ENCODE results near the gene POLR2F.
A peak's percentile ranks its signal among the peaks of the same experiment; 100 is the strongest.

The POLR2F gene

DNA sequence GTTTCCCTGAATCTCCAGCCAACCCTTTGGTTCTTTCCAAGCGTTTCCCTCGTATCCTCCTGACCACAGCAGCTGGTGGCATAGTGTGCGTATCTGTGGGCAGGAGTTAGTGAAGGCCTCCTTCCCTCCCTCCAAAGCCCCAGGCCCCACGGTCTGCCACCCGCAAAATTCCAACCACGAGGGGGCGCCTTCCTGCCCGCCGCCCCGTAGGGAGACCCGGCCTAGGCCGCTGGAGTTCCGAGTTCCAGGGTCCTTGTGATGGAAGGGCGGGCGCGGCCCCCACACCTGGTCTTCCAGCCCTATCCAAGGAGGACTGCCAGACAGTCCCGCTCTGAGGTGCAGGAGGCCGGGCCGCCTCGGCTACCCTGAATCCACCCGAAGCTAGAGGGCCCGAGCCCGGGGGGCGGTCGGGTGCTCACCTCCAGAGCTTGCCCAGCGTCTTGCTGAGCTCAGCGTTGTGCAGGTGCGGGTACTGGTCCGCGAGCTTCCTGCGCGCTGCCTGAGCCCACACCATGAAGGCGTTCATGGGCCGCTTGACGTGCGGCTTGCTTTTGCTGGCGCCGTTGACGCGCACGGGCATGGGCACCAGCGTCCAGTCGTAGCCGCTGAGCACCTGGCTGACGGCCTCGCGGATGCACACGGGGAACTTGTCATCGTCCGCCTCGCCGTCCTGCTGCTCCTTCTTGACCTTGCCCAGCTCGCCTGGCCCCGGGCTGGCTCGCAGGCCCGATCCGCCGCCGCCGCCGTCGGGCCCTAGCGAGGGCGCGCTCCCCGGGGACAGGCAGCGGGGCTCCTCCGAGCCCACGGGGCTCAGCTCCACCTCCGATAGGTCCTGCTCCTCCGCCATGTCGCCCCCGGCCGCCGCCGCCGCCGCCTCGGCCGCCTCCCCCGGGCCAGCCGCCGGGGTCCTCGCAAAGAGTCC is 29.7 kb downstream of the POLR2F start:
- no peak for DNase-seq

GRCh38 chr22:37983860-37984791 is 30.6 kb downstream of the POLR2F start, which contains the start of gene SOX10:
Gene SOX10 (minus strand): TSS chr22:37984555. CDS start chr22:37983784, 771 bp downstream.
- peak; percentile 3 for DNase-seq

- DNase-seq = no peak
Measured at GRCh38 chr22:37985050-37985585, 31.6 kb downstream of the POLR2F start.

- no peak for DNase-seq
Measured at GRCh38 chr22:37985751-37986281, 32.3 kb downstream of the POLR2F start.

DNA sequence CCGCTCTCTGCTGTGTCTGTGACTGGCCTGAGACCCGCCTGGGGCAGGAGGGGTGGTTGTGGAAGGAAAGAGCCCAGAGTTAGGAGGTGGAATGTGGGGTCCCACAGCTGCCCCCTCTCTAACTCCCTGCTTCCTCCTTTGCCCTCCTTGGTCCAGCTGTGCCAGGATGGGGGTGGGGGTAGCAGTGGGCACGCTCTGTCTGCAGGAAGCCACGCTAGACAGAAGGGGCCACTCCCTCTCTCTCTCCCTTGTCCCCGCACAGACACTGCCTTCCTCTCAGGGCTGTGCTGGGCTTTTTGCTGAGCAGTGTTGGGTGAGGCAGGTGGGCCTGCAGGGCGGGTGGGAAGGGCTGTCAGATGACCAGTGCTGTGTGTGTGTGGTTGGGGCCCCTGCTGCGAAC is 32.9 kb downstream of the POLR2F start:
- DNase-seq = no peak

GRCh38 chr22:37989146-37990045 is 35.9 kb downstream of the POLR2F start:
- DNase-seq = no peak

DNA sequence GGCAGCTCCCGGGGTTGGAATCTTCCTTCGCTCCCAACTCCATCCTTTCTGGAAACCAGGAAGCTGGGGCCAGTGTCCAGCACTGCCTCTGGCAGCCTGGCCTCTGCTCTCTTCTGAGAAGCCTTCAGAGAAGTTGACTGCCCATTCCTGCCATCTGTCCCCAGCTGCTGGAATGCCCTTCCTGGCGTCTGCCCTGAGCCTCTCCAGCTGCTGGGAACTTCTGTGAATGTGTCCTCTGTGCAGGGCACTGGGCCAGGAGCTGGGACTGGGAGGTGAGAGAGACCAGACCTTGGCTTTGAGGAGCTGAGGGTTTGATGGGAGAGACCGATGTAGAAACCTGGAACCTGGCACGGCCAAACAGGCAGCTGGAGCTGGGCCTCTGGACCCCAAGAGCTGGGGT is 36.8 kb downstream of the POLR2F start:
- no peak for DNase-seq

- no peak for DNase-seq
Measured at GRCh38 chr22:37990862-37991261, 37.4 kb downstream of the POLR2F start.

GRCh38 chr22:37991731-37992442 is 38.4 kb downstream of the POLR2F start:
- no peak for DNase-seq

DNA sequence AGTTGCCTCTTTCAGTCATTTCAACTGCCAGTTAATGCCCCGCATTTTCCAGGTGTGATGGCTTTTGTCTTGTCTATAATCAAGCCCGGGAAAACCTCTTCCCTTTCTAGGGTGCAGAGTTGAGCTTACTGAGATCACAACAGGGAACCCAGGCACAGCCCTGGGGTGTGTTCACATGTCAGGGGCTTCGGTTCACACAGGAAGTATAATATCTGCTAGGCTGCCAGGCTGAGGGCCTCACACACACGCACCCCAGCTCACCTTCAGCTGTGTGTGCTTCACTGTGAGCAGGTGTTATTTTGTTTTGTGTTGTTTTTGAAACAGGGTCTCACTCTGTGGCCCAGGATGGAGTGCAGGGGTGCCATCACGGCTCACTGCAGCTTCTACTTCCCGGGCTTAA is 40.5 kb downstream of the POLR2F start:
- DNase-seq = no peak

- no peak for DNase-seq
Measured at GRCh38 chr22:37994982-37995381, 41.5 kb downstream of the POLR2F start.

DNA sequence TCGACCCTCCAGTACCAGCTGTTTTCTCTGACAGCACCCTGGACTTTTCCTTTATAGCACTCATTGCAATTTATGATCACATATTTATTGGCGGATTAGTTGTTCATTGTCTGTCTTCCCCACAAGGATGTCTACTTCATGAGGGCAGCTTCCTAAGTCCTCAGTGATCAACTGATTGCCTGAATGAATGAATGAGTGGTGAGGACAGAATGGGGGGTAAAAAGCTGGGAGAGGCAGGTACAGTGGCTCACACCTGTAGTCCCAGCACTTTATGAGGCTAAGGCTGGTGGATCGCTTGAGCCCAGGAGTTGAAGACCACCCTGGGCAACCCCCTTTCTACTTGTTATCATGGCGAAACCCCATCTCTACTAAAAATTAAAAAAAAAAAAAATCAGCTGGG is 42.0 kb downstream of the POLR2F start:
- DNase-seq = no peak

- DNase-seq = peak; percentile 8
Measured at GRCh38 chr22:37996079-37996478, 42.6 kb downstream of the POLR2F start.

GRCh38 chr22:37996515-37997246 is 43.2 kb downstream of the POLR2F start:
- DNase-seq = peak; percentile 15

DNA sequence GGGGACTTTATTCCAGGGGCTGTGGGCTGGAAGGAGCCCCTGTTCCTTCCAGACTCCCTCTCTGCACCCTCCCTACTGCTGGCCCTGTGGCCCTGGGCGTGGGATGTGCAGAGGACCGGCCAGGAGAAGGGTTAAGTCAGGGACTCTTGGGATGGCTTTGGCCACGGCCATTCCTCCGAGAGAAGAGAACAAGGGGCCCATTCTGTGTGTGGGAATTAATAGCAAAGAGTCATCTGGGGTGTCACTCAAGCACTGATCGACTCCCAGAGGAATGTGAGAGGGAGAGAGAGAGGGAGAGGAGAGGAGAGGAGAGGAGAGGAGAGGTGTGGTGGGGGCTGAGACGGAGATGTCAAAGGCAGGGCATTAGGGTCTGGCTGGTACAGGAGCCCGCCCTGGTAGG is 45.0 kb downstream of the POLR2F start:
- DNase-seq = no peak

GRCh38 chr22:37999236-37999635 is 45.7 kb downstream of the POLR2F start:
- DNase-seq = no peak

- DNase-seq = no peak
Measured at GRCh38 chr22:37999640-38000272, 46.3 kb downstream of the POLR2F start.

GRCh38 chr22:38005943-38006342 is 52.4 kb downstream of the POLR2F start:
- no peak for DNase-seq

DNA sequence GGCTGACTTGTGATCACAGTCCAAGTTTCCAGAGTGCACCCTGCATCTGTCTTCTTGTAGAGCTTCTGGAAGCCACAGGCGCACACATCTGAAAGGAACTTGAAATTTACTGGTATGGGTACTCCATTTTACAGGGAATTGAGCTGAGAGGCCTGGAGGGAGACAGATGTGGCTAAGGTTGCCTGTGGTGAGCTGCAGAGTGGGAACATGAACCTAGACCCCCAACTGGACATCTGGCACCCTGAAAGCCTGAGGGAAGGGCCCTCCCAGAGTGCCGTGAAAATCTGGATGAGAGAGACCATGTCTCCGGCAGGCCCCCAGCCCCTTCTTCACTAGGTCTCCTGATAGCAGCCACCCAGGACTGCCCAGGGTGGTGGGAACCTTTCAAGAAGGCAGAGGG is 53.4 kb downstream of the POLR2F start:
- no peak for DNase-seq

- no peak for DNase-seq
Measured at GRCh38 chr22:38007330-38007902, 53.9 kb downstream of the POLR2F start.
